Amygdala (tissue), 56 donors: Measurements from ENCODE around the gene RSBN1.
"Not testable (repeated sequence)": the region's sequence is repeated elsewhere in the genome, so short reads cannot be mapped to it uniquely, and the experiment has no call there.

Source experiments
- DNase-seq, 56 donors: peaks; one replicate each; lab custom pipeline; 2025; lab: John Stamatoyannopoulos, UW

The RSBN1 gene

GRCh38 chr1:113751114-113751513 is 61.2 kb downstream of the RSBN1 start:
- DNase-seq = no peak

- DNase-seq = no peak
Observed at GRCh38 chr1:113749402-113749801, 62.9 kb downstream of the RSBN1 start.

- no peak for DNase-seq
Observed at GRCh38 chr1:113747376-113747775, 64.9 kb downstream of the RSBN1 start.

- no peak for DNase-seq
Observed at GRCh38 chr1:113745425-113745824, 66.9 kb downstream of the RSBN1 start.

- DNase-seq = no peak
Observed at GRCh38 chr1:113744114-113744513, 68.2 kb downstream of the RSBN1 start.

- DNase-seq = no peak
Observed at GRCh38 chr1:113742515-113742914, 69.8 kb downstream of the RSBN1 start.

GRCh38 chr1:113734357-113735055 is 77.8 kb downstream of the RSBN1 start:
- no peak for DNase-seq

- DNase-seq = no peak
Observed at GRCh38 chr1:113732802-113733201, 79.5 kb downstream of the RSBN1 start.

- no peak for DNase-seq
Observed at GRCh38 chr1:113721010-113721409, 91.3 kb downstream of the RSBN1 start.

GRCh38 chr1:113718621-113719020 is 93.7 kb downstream of the RSBN1 start:
- not testable (repeated sequence) for DNase-seq

GRCh38 chr1:113717506-113717905 is 94.8 kb downstream of the RSBN1 start:
- DNase-seq = not testable (repeated sequence)

GRCh38 chr1:113714606-113715269 is 97.5 kb downstream of the RSBN1 start:
- DNase-seq = no peak
